ACC112 (cell line): ENCODE results near the gene PYGM.

Experiments used
- H2AFZ ChIP-seq: fragments of 200-600 bp; sonication (generic); one replicate; pipeline ENCODE4 v1.6.0; 2017; ENCODE audit warnings: antibody characterized with exemption, low read length; ENCODE audit not compliant: unreplicated experiment
- H3K27ac ChIP-seq: fragments of 200-600 bp; sonication (generic); 2 replicates; pipeline ENCODE4 v1.5.1; 2014; ENCODE audit warnings: low read depth, mild to moderate bottlenecking, antibody characterized with exemption, low read length, moderate library complexity
- H3K27me3 ChIP-seq: fragments of 200-600 bp; sonication (generic); 2 replicates; pipeline ENCODE4 v1.6.1; 2014; ENCODE audit warnings: mild to moderate bottlenecking, antibody characterized with exemption, low read length, moderate library complexity, mixed read lengths; ENCODE audit not compliant: insufficient read depth
- H3K36me3 ChIP-seq: fragments of 200-600 bp; sonication (generic); 2 replicates; pipeline ENCODE4 v1.6.1; 2016; ENCODE audit warnings: mild to moderate bottlenecking, antibody characterized with exemption, low read length, moderate library complexity, mixed read lengths; ENCODE audit not compliant: insufficient read depth
- H3K4me1 ChIP-seq: fragments of 200-600 bp; sonication (generic); one replicate; pipeline ENCODE4 v1.6.1; 2016; ENCODE audit warnings: low read length, mixed read lengths; ENCODE audit not compliant: insufficient read depth, unreplicated experiment, control insufficient read depth
- H3K4me3 ChIP-seq: fragments of 200-600 bp; sonication (generic); 2 replicates; pipeline ENCODE4 v1.5.1; 2014; ENCODE audit warnings: mild to moderate bottlenecking, low read depth, low read length
- H3K79me2 ChIP-seq: fragments of 200-600 bp; sonication (generic); one replicate; pipeline ENCODE4 v1.6.0; 2016; ENCODE audit warnings: low read length; ENCODE audit not compliant: control insufficient read depth, unreplicated experiment, insufficient read depth

Gene PYGM

GRCh38 chr11:64759722-64760719 is at the start of gene PYGM:
Gene PYGM, minus strand, starts transcription at chr11:64759974. Its CDS starts 76 bp downstream, at chr11:64759898.
- Histone ChIP-seq H3K27ac (no peak within 1 kb of the TSS), H3K79me2 (no peaks in the 10 kb centered on the region), H3K27me3 (no peaks in the 10 kb centered on the region), H3K36me3 (peaks cover 8% of the 10 kb centered on the region), H3K4me1 (peaks cover 26% of the 10 kb centered on the region), H2AFZ (no peak within 1 kb of the TSS), H3K4me3 (no peak within 1 kb of the TSS)

GRCh38 chr11:64805481-64805880 is 45.7 kb upstream of the PYGM start:
- Histone ChIP-seq H3K4me1 (peaks cover 22% of the 10 kb centered on the region), H2AFZ (no peak overlapping the region), H3K4me3 (no peak overlapping the region), H3K27me3 (no peaks in the 10 kb centered on the region), H3K79me2 (peaks cover 5% of the 10 kb centered on the region), H3K36me3 (no peaks in the 10 kb centered on the region), H3K27ac (no peak overlapping the region)

- Histone ChIP-seq H3K4me3 (peak overlapping the region; percentile 84), H3K27ac (no peak overlapping the region), H3K79me2 (peaks cover 3% of the 10 kb centered on the region), H3K4me1 (peaks cover 28% of the 10 kb centered on the region), H3K27me3 (no peaks in the 10 kb centered on the region), H2AFZ (no peak overlapping the region), H3K36me3 (no peaks in the 10 kb centered on the region)
Measured at GRCh38 chr11:64804346-64805210, 44.8 kb upstream of the PYGM start.

- no peaks in the 10 kb centered on the region for H3K36me3 ChIP-seq
- peak overlapping the region; percentile 84 for H3K4me3 ChIP-seq
- H3K4me1 ChIP-seq: peaks cover 24% of the 10 kb centered on the region
- peak overlapping the region; percentile 83 for H3K27ac ChIP-seq
- no peaks in the 10 kb centered on the region for H3K27me3 ChIP-seq
- no peak overlapping the region for H2AFZ ChIP-seq
- no peaks in the 10 kb centered on the region for H3K79me2 ChIP-seq
Measured at GRCh38 chr11:64803846-64804345, 44.1 kb upstream of the PYGM start.

- Histone ChIP-seq H3K4me3 (peak within 1 kb of the TSS; percentile 84), H3K79me2 (no peaks in the 10 kb centered on the region), H3K27ac (peak within 1 kb of the TSS; percentile 83), H3K36me3 (no peaks in the 10 kb centered on the region), H2AFZ (peak within 1 kb of the TSS; percentile 77), H3K27me3 (no peaks in the 10 kb centered on the region), H3K4me1 (peaks cover 24% of the 10 kb centered on the region)
Measured at GRCh38 chr11:64803158-64803845, 43.5 kb upstream of the PYGM start, which contains the start of gene MAP4K2. Gene MAP4K2, minus strand, starts transcription at chr11:64803214. Its CDS starts 65 bp downstream, at chr11:64803149.

GRCh38 chr11:64802370-64803157 is 42.8 kb upstream of the PYGM start:
- Histone ChIP-seq H3K4me1 (peaks cover 24% of the 10 kb centered on the region), H3K27me3 (no peaks in the 10 kb centered on the region), H2AFZ (no peak overlapping the region), H3K36me3 (no peaks in the 10 kb centered on the region), H3K4me3 (peak overlapping the region; percentile 74), H3K79me2 (no peaks in the 10 kb centered on the region), H3K27ac (no peak overlapping the region)

GRCh38 chr11:64801561-64802369 is 42.0 kb upstream of the PYGM start:
- H3K4me1 ChIP-seq: peaks cover 24% of the 10 kb centered on the region
- H3K36me3 ChIP-seq: no peaks in the 10 kb centered on the region
- no peaks in the 10 kb centered on the region for H3K79me2 ChIP-seq
- no peak overlapping the region for H3K27ac ChIP-seq
- peak overlapping the region; percentile 74 for H3K4me3 ChIP-seq
- H3K27me3 ChIP-seq: no peaks in the 10 kb centered on the region
- H2AFZ ChIP-seq: no peak overlapping the region

GRCh38 chr11:64801158-64801464 is 41.3 kb upstream of the PYGM start:
- Histone ChIP-seq H3K27ac (no peak overlapping the region), H3K4me3 (no peak overlapping the region), H3K27me3 (no peaks in the 10 kb centered on the region), H2AFZ (no peak overlapping the region), H3K79me2 (no peaks in the 10 kb centered on the region), H3K36me3 (no peaks in the 10 kb centered on the region), H3K4me1 (peaks cover 24% of the 10 kb centered on the region)
